ENCODE data around the gene CAMKK1. TPM values are rescaled to one million over a fixed set of nuclear protein-coding genes. Genes with fewer than 3 reads are reported as not detected.

Gene CAMKK1
- total and polyA plus RNA-seq, 2 donors (not counting 1 experiment from before 2014, with no cell fraction given), result 4.5 to 35.9 TPM

DNA sequence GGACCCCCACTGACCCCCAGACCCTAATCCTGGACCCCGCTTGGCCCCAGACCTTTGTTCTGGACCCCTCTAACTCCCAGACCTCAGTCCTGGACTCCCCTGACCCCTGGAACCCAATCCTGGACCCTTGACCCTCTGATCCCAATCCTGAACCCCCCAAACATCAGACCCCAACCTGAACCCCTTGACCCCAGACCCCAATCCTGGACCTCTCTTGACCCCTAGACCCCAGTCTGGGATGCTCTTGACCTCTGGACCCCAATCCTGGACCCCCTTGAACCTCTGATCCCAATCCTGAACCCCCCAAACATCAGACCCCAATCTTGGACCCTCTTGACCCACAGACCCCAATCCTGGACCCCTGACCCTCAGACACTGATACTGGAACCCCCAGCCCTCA lies 36.9 kb upstream of the CAMKK1 start:
- no peak overlapping the region for H3K9ac ChIP-seq (ENCODE audit: low read length)
- no peak overlapping the region for H3K4me2 ChIP-seq (replicated peaks; ENCODE audit: low read depth, low read length, poor library complexity, severe bottlenecking)
- H4K20me1 ChIP-seq (ENCODE audit: control insufficient read depth, insufficient read depth, low read length, poor library complexity, severe bottlenecking), result peaks cover 70% of the 10 kb centered on the region
- no peaks in the 10 kb centered on the region for H3K4me1 ChIP-seq (ENCODE audit: control insufficient read depth in 2 of 2, insufficient read depth in 2 of 2, low read length in 2 of 2)
- CTCF ChIA-PET, result no interaction called here
- no peak overlapping the region for H3K27ac Mint-ChIP-seq
- no peak overlapping the region for H3K4me3 Mint-ChIP-seq
- H3K36me3 ChIP-seq (replicated peaks in 1 of 2; ENCODE audit: control extremely low read depth in 1 of 2, control insufficient read depth in 1 of 2, extremely low read depth in 1 of 2, insufficient read depth in 2 of 2, low read length in 1 of 2), result peaks cover 9 to 82% of the 10 kb centered on the region in 2 experiments
- no peak for TF ChIP-seq EZH2 (IDR thresholded peaks at IDR 0.05; ENCODE audit: borderline replicate concordance, insufficient read depth, low read depth, low read length, poor library complexity, severe bottlenecking)
- TF ChIP-seq, protein P1, sequence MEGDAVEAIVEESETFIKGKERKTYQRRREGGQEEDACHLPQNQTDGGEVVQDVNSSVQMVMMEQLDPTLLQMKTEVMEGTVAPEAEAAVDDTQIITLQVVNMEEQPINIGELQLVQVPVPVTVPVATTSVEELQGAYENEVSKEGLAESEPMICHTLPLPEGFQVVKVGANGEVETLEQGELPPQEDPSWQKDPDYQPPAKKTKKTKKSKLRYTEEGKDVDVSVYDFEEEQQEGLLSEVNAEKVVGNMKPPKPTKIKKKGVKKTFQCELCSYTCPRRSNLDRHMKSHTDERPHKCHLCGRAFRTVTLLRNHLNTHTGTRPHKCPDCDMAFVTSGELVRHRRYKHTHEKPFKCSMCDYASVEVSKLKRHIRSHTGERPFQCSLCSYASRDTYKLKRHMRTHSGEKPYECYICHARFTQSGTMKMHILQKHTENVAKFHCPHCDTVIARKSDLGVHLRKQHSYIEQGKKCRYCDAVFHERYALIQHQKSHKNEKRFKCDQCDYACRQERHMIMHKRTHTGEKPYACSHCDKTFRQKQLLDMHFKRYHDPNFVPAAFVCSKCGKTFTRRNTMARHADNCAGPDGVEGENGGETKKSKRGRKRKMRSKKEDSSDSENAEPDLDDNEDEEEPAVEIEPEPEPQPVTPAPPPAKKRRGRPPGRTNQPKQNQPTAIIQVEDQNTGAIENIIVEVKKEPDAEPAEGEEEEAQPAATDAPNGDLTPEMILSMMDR (IDR thresholded peaks at IDR 0.05), result no peak
- H3K4me3 ChIP-seq (ENCODE audit: control extremely low read depth in 1 of 5, extremely low read depth in 1 of 5, insufficient read depth in 1 of 5, low read depth in 2 of 5, low read length in 4 of 5), result no peak overlapping the region
- ATAC-seq (ENCODE audit: low read depth) (no peak), DNase-seq (no peak)
- intact Hi-C loops (cut with micrococcal nuclease), result no loop called here
- no peaks in the 10 kb centered on the region for H3K27me3 ChIP-seq (replicated peaks in 1 of 4; ENCODE audit: control extremely low read depth in 1 of 4, control insufficient read depth in 3 of 4, insufficient read depth in 4 of 4, low read length in 3 of 4)
- H3K79me2 ChIP-seq (ENCODE audit: control insufficient read depth, insufficient read depth, low read length), result peaks cover 6% of the 10 kb centered on the region
- peak overlapping the region in 1 of 2 donors; percentile 35 for H3K27ac ChIP-seq (ENCODE audit: low read length in 2 of 2)
- no peaks in the 10 kb centered on the region for H3K9me3 ChIP-seq (ENCODE audit: control extremely low read depth in 1 of 3, control insufficient read depth in 2 of 3, insufficient read depth in 1 of 3, low read length in 2 of 3)
- no peaks in the 10 kb centered on the region for H3K9me3 Mint-ChIP-seq (ENCODE audit: insufficient read depth)
- no peak overlapping the region for H2AFZ ChIP-seq (ENCODE audit: insufficient read depth, low read depth, low read length, poor library complexity, severe bottlenecking)
- 92% methylated on average over 1 of the region's 1 CpG for WGBS (ENCODE audit: insufficient coverage)
- no peaks in the 10 kb centered on the region for H3K27me3 Mint-ChIP-seq
- peaks cover 11% of the 10 kb centered on the region for H3K4me1 Mint-ChIP-seq
- POLR2A ChIA-PET, result interaction anchor here (1.1 kb wide), 1 partner anchor 14 kb away, joined by 10 read pairs; no protein-coding TSS in a partner anchor

GRCh38 chr17:3929181-3929580 lies 36.3 kb upstream of the CAMKK1 start:
- TF ChIP-seq EZH2 (IDR thresholded peaks at IDR 0.05; ENCODE audit: borderline replicate concordance, insufficient read depth, low read depth, low read length, poor library complexity, severe bottlenecking), result no peak
- TF ChIP-seq, protein P1 (IDR thresholded peaks at IDR 0.05), result no peak
- DNase-seq (no peak), ATAC-seq (ENCODE audit: low read depth) (no peak)
- Mint-ChIP-seq H3K4me1 (peaks cover 12% of the 10 kb centered on the region), H3K9me3 (ENCODE audit: insufficient read depth) (no peaks in the 10 kb centered on the region), H3K4me3 (no peak overlapping the region), H3K27me3 (no peaks in the 10 kb centered on the region), H3K27ac (no peak overlapping the region)
- 96% methylated on average over 12 of the region's 12 CpGs for WGBS (ENCODE audit: insufficient coverage)
- Histone ChIP-seq H3K36me3 (replicated peaks in 1 of 2; ENCODE audit: control extremely low read depth in 1 of 2, control insufficient read depth in 1 of 2, extremely low read depth in 1 of 2, insufficient read depth in 2 of 2, low read length in 1 of 2) (peaks cover 9 to 83% of the 10 kb centered on the region in 2 experiments), H4K20me1 (ENCODE audit: control insufficient read depth, insufficient read depth, low read length, poor library complexity, severe bottlenecking) (peaks cover 66% of the 10 kb centered on the region), H3K4me1 (ENCODE audit: control insufficient read depth in 2 of 2, insufficient read depth in 2 of 2, low read length in 2 of 2) (no peaks in the 10 kb centered on the region), H3K9ac (ENCODE audit: low read length) (no peak overlapping the region), H3K9me3 (ENCODE audit: control extremely low read depth in 1 of 3, control insufficient read depth in 2 of 3, insufficient read depth in 1 of 3, low read length in 2 of 3) (no peaks in the 10 kb centered on the region), H3K79me2 (ENCODE audit: control insufficient read depth, insufficient read depth, low read length) (peaks cover 6% of the 10 kb centered on the region), H3K4me2 (replicated peaks; ENCODE audit: low read depth, low read length, poor library complexity, severe bottlenecking) (no peak overlapping the region), H3K4me3 (ENCODE audit: control extremely low read depth in 1 of 5, extremely low read depth in 1 of 5, insufficient read depth in 1 of 5, low read depth in 2 of 5, low read length in 4 of 5) (no peak overlapping the region), H3K27ac (ENCODE audit: low read length in 2 of 2) (peak overlapping the region in 1 of 2 donors; percentile 35), H3K27me3 (replicated peaks in 1 of 4; ENCODE audit: control extremely low read depth in 1 of 4, control insufficient read depth in 3 of 4, insufficient read depth in 4 of 4, low read length in 3 of 4) (no peaks in the 10 kb centered on the region), H2AFZ (ENCODE audit: insufficient read depth, low read depth, low read length, poor library complexity, severe bottlenecking) (no peak overlapping the region)
- POLR2A ChIA-PET, result interaction anchor here (0.6 to 0.9 kb wide), 2 partner anchors 15 to 70 kb away, joined by 3 to 4 read pairs; no protein-coding TSS in a partner anchor
- CTCF ChIA-PET, result interaction anchor here (0.6 to 1.4 kb wide), 2 partner anchors 15 to 35 kb away, joined by 3 to 5 read pairs; no protein-coding TSS in a partner anchor
- intact Hi-C loops (cut with micrococcal nuclease), result no loop called here

All from B cell (primary cell).